Esophagus squamous epithelium (tissue), 4 donors: ENCODE data around the gene ST6GALNAC1.

Source experiments
- CTCF ChIP-seq, 6 experiments: fragments of 450-650 bp in 4 of 6; fragments of 200-600 bp in 2 of 6; sonication (generic) in 2 of 6; IDR thresholded peaks; one replicate each; pipeline ENCODE4 v1.5.1; 2016 to 2019; ENCODE audit warnings: antibody characterized with exemption in 6 of 6, mild to moderate bottlenecking in 4 of 6, moderate library complexity in 4 of 6
- POLR2A ChIP-seq, 4 donors: fragments of 450-650 bp; IDR thresholded peaks; one replicate each; pipeline ENCODE4 v1.6.1; 2017; ENCODE audit warnings: antibody characterized with exemption in 4 of 4, mild to moderate bottlenecking in 4 of 4, moderate library complexity in 3 of 4

- no peak for TF ChIP-seq CTCF (IDR thresholded peaks at IDR 0.05)
- TF ChIP-seq POLR2A (IDR thresholded peaks at IDR 0.05) = no peak
Measured at GRCh38 chr17:76588182-76588581, 55.4 kb downstream of the ST6GALNAC1 start.
